ENCODE data around the gene DERL3.

DERL3 gene

DNA sequence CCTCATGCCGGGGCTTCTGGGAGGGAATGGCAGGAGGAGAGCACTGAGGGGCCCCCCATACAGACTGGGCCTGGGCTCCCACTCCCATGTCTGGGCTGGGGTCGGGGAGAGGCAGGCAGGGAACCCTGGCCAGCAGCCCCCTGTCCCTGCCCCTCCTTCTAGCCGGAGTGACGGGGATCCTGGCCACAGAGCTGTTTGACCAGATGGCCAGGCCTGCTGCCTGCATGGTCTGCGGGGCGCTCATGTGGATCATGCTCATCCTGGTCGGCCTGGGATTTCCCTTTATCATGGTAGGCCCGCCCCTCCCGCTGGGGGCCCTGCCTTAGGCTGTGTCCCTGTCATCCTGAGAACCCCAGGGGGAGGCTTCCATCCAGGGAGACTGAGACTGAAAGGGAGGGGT, 45.3 kb upstream of the DERL3 start:
- ChIA-PET POLR2A (no interaction called here), CTCF (interaction anchor here (1.2 to 3.5 kb wide), 2 partner anchors 9 to 22 kb away, joined by 3 to 16 read pairs; partner anchors contain the start of gene MIF)
- H3K36me3 ChIP-seq (ENCODE audit: control insufficient read depth in 2 of 2, insufficient read depth in 1 of 2, low read length in 2 of 2) = no peaks in the 10 kb centered on the region
- no peaks in the 10 kb centered on the region for H3K4me1 ChIP-seq (ENCODE audit: control insufficient read depth, insufficient read depth, low read length)
- no peak overlapping the region for H3K27ac ChIP-seq (ENCODE audit: extremely low read depth, low read depth, low read length)
- no peak for TF ChIP-seq ZNF621 (tag by site-specific recombination; IDR thresholded peaks at IDR 0.05)
- TF ChIP-seq ZNF211 (tag by site-specific recombination; IDR thresholded peaks at IDR 0.05; ENCODE audit: low read depth) = no peak
- TF ChIP-seq ZNF624 (tag by site-specific recombination; IDR thresholded peaks at IDR 0.05) = no peak
- no peak for TF ChIP-seq ZFP37 (tag by site-specific recombination; IDR thresholded peaks at IDR 0.05)
- TF ChIP-seq ZBTB17 (tag by site-specific recombination; IDR thresholded peaks at IDR 0.05) = no peak
- no peak for TF ChIP-seq ZNF184 (tag by site-specific recombination; IDR thresholded peaks at IDR 0.05)
- TF ChIP-seq ZNF843 (tag by site-specific recombination; IDR thresholded peaks at IDR 0.05) = no peak
- TF ChIP-seq, protein P1, sequence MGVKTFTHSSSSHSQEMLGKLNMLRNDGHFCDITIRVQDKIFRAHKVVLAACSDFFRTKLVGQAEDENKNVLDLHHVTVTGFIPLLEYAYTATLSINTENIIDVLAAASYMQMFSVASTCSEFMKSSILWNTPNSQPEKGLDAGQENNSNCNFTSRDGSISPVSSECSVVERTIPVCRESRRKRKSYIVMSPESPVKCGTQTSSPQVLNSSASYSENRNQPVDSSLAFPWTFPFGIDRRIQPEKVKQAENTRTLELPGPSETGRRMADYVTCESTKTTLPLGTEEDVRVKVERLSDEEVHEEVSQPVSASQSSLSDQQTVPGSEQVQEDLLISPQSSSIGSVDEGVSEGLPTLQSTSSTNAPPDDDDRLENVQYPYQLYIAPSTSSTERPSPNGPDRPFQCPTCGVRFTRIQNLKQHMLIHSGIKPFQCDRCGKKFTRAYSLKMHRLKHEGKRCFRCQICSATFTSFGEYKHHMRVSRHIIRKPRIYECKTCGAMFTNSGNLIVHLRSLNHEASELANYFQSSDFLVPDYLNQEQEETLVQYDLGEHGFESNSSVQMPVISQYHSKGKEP (tag by site-specific recombination; IDR thresholded peaks at IDR 0.05) = no peak
- TF ChIP-seq ZNF658 (tag by site-specific recombination; IDR thresholded peaks at IDR 0.05) = no peak
- no peak for TF ChIP-seq ZNF629 (tag by site-specific recombination; IDR thresholded peaks at IDR 0.05)
- no peak for TF ChIP-seq ZNF837 (tag by site-specific recombination; IDR thresholded peaks at IDR 0.05)
- TF ChIP-seq BCL11A (tag by site-specific recombination; IDR thresholded peaks at IDR 0.05; ENCODE audit: low read depth) = no peak
- no peak for TF ChIP-seq TRIM28 (IDR thresholded peaks at IDR 0.05; ENCODE audit: borderline replicate concordance, low read length)
- no peak for TF ChIP-seq OVOL3 (tag by site-specific recombination; IDR thresholded peaks at IDR 0.05)
- H3K4me3 ChIP-seq (ENCODE audit: low read depth, low read length) = no peak overlapping the region
- no peaks in the 10 kb centered on the region for H3K9me3 ChIP-seq (ENCODE audit: control insufficient read depth, insufficient read depth, low read depth, low read length)

DNA sequence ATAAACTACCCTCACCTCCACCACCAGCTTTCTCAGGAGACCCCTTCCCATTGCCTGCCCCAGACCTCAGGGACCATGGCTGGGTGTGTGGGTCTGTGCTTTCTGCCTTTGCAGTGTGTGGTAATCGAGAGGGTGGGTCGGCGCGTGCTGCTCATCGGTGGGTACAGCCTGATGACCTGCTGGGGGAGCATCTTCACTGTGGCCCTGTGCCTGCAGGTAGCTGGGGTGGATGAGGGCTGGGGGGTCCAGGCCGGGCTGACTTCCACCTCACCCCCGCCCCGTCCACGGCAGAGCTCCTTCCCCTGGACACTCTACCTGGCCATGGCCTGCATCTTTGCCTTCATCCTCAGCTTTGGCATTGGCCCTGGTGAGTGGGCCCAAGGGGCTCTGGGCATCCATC, 44.9 kb upstream of the DERL3 start:
- ChIA-PET POLR2A (interaction anchor here (2.0 kb wide), 1 partner anchor 11 kb away, joined by 9 read pairs; the partner anchor contains the start of gene MIF), CTCF (interaction anchor here (1.2 to 3.5 kb wide), 2 partner anchors 10 to 22 kb away, joined by 3 to 16 read pairs; partner anchors contain the start of gene MIF)
- Histone ChIP-seq H3K36me3 (ENCODE audit: control insufficient read depth in 2 of 2, insufficient read depth in 1 of 2, low read length in 2 of 2) (no peaks in the 10 kb centered on the region), H3K4me1 (ENCODE audit: control insufficient read depth, insufficient read depth, low read length) (no peaks in the 10 kb centered on the region), H3K9me3 (ENCODE audit: control insufficient read depth, insufficient read depth, low read depth, low read length) (no peaks in the 10 kb centered on the region), H3K27ac (ENCODE audit: extremely low read depth, low read depth, low read length) (no peak overlapping the region), H3K4me3 (ENCODE audit: low read depth, low read length) (no peak overlapping the region)
- no peak for TF ChIP-seq ZNF211 (tag by site-specific recombination; IDR thresholded peaks at IDR 0.05; ENCODE audit: low read depth)
- no peak for TF ChIP-seq REPIN1 (tag by site-specific recombination; IDR thresholded peaks at IDR 0.05; ENCODE audit: low read depth)
- no peak for TF ChIP-seq ZNF366 (tag by site-specific recombination; conservative IDR thresholded peaks at IDR 0.05)
- TF ChIP-seq, protein P2, sequence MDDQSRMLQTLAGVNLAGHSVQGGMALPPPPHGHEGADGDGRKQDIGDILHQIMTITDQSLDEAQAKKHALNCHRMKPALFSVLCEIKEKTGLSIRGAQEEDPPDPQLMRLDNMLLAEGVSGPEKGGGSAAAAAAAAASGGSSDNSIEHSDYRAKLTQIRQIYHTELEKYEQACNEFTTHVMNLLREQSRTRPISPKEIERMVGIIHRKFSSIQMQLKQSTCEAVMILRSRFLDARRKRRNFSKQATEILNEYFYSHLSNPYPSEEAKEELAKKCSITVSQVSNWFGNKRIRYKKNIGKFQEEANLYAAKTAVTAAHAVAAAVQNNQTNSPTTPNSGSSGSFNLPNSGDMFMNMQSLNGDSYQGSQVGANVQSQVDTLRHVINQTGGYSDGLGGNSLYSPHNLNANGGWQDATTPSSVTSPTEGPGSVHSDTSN (CRISPR knock-in tag; IDR thresholded peaks at IDR 0.05) = no peak
- no peak for TF ChIP-seq ZNF830 (tag by site-specific recombination; IDR thresholded peaks at IDR 0.05; ENCODE audit: low read depth)
- TF ChIP-seq OSR2 (tag by site-specific recombination; IDR thresholded peaks at IDR 0.05) = no peak
- no peak for TF ChIP-seq ZNF610 (tag by site-specific recombination; IDR thresholded peaks at IDR 0.05; ENCODE audit: borderline replicate concordance)
- no peak for TF ChIP-seq ZNF335 (tag by site-specific recombination; conservative IDR thresholded peaks at IDR 0.05)
- TF ChIP-seq, protein P3, sequence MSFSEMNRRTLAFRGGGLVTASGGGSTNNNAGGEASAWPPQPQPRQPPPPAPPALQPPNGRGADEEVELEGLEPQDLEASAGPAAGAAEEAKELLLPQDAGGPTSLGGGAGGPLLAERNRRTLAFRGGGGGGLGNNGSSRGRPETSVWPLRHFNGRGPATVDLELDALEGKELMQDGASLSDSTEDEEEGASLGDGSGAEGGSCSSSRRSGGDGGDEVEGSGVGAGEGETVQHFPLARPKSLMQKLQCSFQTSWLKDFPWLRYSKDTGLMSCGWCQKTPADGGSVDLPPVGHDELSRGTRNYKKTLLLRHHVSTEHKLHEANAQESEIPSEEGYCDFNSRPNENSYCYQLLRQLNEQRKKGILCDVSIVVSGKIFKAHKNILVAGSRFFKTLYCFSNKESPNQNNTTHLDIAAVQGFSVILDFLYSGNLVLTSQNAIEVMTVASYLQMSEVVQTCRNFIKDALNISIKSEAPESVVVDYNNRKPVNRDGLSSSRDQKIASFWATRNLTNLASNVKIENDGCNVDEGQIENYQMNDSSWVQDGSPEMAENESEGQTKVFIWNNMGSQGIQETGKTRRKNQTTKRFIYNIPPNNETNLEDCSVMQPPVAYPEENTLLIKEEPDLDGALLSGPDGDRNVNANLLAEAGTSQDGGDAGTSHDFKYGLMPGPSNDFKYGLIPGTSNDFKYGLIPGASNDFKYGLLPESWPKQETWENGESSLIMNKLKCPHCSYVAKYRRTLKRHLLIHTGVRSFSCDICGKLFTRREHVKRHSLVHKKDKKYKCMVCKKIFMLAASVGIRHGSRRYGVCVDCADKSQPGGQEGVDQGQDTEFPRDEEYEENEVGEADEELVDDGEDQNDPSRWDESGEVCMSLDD (tag by site-specific recombination; IDR thresholded peaks at IDR 0.05) = no peak
- TF ChIP-seq KLF10 (tag by site-specific recombination; IDR thresholded peaks at IDR 0.05) = no peak
- TF ChIP-seq ZNF214 (tag by site-specific recombination; IDR thresholded peaks at IDR 0.05; ENCODE audit: borderline replicate concordance) = no peak
- TF ChIP-seq, protein P4, sequence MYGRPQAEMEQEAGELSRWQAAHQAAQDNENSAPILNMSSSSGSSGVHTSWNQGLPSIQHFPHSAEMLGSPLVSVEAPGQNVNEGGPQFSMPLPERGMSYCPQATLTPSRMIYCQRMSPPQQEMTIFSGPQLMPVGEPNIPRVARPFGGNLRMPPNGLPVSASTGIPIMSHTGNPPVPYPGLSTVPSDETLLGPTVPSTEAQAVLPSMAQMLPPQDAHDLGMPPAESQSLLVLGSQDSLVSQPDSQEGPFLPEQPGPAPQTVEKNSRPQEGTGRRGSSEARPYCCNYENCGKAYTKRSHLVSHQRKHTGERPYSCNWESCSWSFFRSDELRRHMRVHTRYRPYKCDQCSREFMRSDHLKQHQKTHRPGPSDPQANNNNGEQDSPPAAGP (tag by site-specific recombination; IDR thresholded peaks at IDR 0.05) = no peak
- no peak for TF ChIP-seq ZNF24 (tag by site-specific recombination; IDR thresholded peaks at IDR 0.05)
- TF ChIP-seq ZBTB20 (tag by site-specific recombination; IDR thresholded peaks at IDR 0.05) = no peak

Data from HEK293 (cell line).